MCF 10A (cell line): ENCODE data around the gene KCNA10. TPM values are rescaled to one million over a fixed set of nuclear protein-coding genes. Genes with fewer than 3 reads are reported as not detected.

Experiments
- BruUV-seq: library from RNA; stranded (reverse); fragments of 400-500 nt; replicated peaks from 2 replicates; lab custom pipeline; 2021; lab: Mats Ljungman, UMichigan
- CTCF ChIA-PET: fragments of 300-600 bp; sonication (Branson Sonifier 250); formaldehyde crosslinking; extraction: SDS; loops from one replicate; lab custom pipeline; 2021; ENCODE audit warnings: antibody characterized with exemption, inconsistent platforms; lab: Yijun Ruan, JAX
- POLR2A ChIA-PET: fragments of 300-600, 350-650 bp; sonication (Branson Sonifier 250); formaldehyde crosslinking; extraction: SDS; loops from one replicate; lab custom pipeline; 2020; ENCODE audit warnings: antibody characterized with exemption, inconsistent platforms; lab: Yijun Ruan, JAX
- DNase-seq: peaks from one replicate; pipeline ENCODE4 v3.0.0-alpha.2; 2018; ENCODE audit not compliant: unreplicated experiment
- H3K27ac Mint-ChIP-seq: one replicate; pipeline ENCODE4 v1.8.0; 2022; ENCODE audit warnings: mild to moderate bottlenecking, low read depth, mixed read lengths; ENCODE audit not compliant: unreplicated experiment
- H3K27me3 Mint-ChIP-seq: one replicate; pipeline ENCODE4 v1.8.0; 2022; ENCODE audit warnings: mixed read lengths; ENCODE audit not compliant: insufficient read depth, unreplicated experiment
- H3K36me3 Mint-ChIP-seq: one replicate; pipeline ENCODE4 v1.8.0; 2022; ENCODE audit warnings: mild to moderate bottlenecking, moderate library complexity, mixed read lengths; ENCODE audit not compliant: insufficient read depth, unreplicated experiment
- H3K4me1 Mint-ChIP-seq: one replicate; pipeline ENCODE4 v1.8.0; 2022; ENCODE audit warnings: mixed read lengths; ENCODE audit not compliant: insufficient read depth, unreplicated experiment
- H3K4me3 Mint-ChIP-seq: one replicate; pipeline ENCODE4 v1.8.0; 2022; ENCODE audit warnings: mild to moderate bottlenecking, moderate library complexity, mixed read lengths; ENCODE audit not compliant: unreplicated experiment
- H3K9me3 Mint-ChIP-seq: one replicate; pipeline ENCODE4 v1.8.0; 2022; ENCODE audit warnings: mixed read lengths; ENCODE audit not compliant: unreplicated experiment
- intact Hi-C: fragments of 100-400 bp; cut with micrococcal nuclease; formaldehyde crosslinking; loops from 2 replicates; pipeline ENCODE4 v1.14.1; 2022
- total RNA-seq: library from RNA; stranded (reverse); gene quantifications from 2 replicates; pipeline ENCODE4 v1.2.3, GENCODE V29; 2022
- TF ChIP-seq, protein P1 (sequence below): fragments of 200-600 bp; IDR thresholded peaks from one replicate; pipeline ENCODE4 v1.8.0; 2022; ENCODE audit warnings: antibody characterized with exemption, mild to moderate bottlenecking; ENCODE audit not compliant: unreplicated experiment

KCNA10 gene
- total RNA-seq, 1 experiment from 2014 or later, result not detected

DNA sequence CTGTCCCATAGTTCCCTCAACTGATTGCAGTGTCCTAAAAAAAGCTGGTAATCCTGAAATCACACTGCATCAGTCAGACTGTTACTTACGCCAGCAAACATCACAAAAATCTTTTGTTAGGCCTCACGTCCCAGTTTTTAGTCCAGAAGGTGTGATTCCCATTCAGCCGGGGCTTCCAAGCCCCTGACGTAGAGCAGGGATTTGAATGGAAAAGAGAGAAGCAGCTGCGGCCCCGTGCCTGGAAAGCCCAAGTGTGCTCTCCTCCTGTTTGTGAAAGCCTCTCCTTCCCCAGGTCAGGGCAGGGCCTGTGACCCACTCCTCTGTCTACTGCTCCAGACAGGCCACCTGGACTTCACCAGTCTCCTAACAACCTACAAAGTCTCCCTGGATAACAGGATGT lies 20.7 kb downstream of the KCNA10 start:
- TF ChIP-seq, protein P1, sequence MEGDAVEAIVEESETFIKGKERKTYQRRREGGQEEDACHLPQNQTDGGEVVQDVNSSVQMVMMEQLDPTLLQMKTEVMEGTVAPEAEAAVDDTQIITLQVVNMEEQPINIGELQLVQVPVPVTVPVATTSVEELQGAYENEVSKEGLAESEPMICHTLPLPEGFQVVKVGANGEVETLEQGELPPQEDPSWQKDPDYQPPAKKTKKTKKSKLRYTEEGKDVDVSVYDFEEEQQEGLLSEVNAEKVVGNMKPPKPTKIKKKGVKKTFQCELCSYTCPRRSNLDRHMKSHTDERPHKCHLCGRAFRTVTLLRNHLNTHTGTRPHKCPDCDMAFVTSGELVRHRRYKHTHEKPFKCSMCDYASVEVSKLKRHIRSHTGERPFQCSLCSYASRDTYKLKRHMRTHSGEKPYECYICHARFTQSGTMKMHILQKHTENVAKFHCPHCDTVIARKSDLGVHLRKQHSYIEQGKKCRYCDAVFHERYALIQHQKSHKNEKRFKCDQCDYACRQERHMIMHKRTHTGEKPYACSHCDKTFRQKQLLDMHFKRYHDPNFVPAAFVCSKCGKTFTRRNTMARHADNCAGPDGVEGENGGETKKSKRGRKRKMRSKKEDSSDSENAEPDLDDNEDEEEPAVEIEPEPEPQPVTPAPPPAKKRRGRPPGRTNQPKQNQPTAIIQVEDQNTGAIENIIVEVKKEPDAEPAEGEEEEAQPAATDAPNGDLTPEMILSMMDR, result no peak
- intact Hi-C loops, result loop anchor here (5.0 to 10.0 kb wide), 2 partner anchors 161 to 443 kb away; partner anchors contain the start of gene RBM15
- H3K4me1 Mint-ChIP-seq, result no peaks in the 10 kb centered on the region
- BruUV-seq, result no TSS peak
- DNase-seq, result no peak
- no peaks in the 10 kb centered on the region for H3K36me3 Mint-ChIP-seq
- POLR2A ChIA-PET, result interaction anchor here (0.5 to 0.6 kb wide), 2 partner anchors 107 to 492 kb away, joined by 3 read pairs; no protein-coding TSS in a partner anchor
- no peak overlapping the region for H3K27ac Mint-ChIP-seq
- peaks cover 18% of the 10 kb centered on the region for H3K27me3 Mint-ChIP-seq
- no peaks in the 10 kb centered on the region for H3K9me3 Mint-ChIP-seq
- no peak overlapping the region for H3K4me3 Mint-ChIP-seq
- CTCF ChIA-PET, result interaction anchor here (0.5 to 8.8 kb wide), 23 partner anchors 8 to 652 kb away, joined by 3 to 273 read pairs (median 4); partner anchors contain the start of gene LAMTOR5

DNA sequence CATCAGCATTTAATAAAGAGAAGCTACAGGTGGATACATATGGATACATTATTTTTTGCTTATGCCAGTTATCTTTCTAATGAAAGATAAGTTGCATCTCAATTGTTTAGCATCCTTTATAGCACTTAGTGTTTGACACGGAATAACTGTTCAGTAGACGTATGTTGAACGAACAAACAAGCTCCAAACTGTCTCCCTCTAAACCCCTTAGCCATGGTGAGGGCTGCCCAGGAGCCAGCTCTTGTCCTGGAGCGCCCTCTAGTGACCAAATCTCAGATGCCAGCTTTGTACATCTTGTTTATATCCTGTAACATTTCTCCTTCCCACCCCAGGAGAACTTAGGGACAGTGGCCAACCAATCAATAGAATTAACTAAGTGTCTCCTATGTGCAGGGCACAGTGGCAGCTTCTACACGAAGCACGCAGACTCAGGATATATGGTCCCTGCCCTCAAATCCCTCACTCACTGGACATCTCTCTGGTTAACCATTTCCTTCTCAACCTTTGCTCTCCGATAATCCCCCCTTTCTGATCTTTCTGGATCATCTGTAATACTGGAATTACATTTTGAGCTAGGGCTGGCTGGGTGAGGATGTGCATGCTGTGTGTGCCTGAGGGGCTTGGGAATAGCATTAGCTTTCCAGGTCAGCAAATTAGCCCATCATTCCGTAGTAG lies 22.9 kb downstream of the KCNA10 start:
- TF ChIP-seq, protein P1, result peak; percentile 92
- POLR2A ChIA-PET, result interaction anchor here (0.6 to 1.7 kb wide), 10 partner anchors 18 to 197 kb away, joined by 3 to 7 read pairs (median 4); no protein-coding TSS in a partner anchor
- CTCF ChIA-PET, result interaction anchor here (0.5 to 8.8 kb wide), 84 partner anchors 11 to 647 kb away, joined by 3 to 273 read pairs (median 4); partner anchors contain the start of genes KCNA10, KCNC4, LAMTOR5 and RBM15
- peak; percentile 77 for DNase-seq
- Mint-ChIP-seq H3K4me1 (no peaks in the 10 kb centered on the region), H3K36me3 (no peaks in the 10 kb centered on the region), H3K9me3 (no peaks in the 10 kb centered on the region), H3K27ac (no peak overlapping the region), H3K27me3 (no peaks in the 10 kb centered on the region), H3K4me3 (no peak overlapping the region)
- BruUV-seq, result no TSS peak
- intact Hi-C loops, result loop anchor here (1.0 to 10.0 kb wide), 6 partner anchors 25 to 441 kb away; partner anchors contain the start of gene RBM15

DNA sequence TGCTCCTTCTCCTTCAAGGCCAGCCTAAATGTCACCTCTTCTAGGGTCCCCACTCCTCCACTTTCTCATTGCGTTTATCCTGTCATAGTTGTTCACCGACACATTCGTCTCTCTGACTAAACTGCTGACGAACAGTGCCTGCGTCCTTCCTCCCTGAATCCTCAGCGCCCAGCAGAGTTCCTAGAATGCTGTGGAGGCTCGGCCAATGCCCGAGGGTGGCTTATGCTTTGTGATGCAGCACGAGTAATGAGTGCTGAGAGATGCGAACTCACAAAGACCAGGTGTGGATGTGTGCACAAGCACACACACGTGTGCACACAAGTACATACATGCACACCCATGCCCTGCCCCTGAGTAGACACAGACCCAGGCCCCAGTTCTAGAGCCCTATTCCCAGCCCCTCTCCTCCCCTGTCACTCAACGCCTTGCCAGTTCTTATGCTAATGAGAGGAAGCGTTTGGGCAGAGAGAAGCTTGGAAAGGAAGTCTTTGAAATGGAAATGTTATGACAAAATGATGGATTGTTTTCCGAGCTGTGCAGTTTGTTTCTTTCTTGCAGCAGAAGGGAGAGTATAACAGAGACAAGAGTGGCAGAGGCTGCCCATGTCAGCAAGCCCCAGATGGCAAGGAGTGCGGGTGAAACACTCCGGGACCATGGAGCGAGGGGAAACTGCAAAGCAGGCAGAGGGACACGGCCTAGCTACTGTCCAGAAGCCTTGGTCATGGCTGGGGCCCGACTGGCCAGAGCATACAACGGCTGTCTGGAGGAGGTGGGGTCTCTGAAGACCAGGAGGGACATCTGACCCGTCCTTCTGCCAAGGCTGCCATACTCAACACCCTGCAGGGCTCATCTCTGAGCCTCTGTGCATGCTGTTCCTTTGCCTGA lies 24.2 kb downstream of the KCNA10 start:
- Mint-ChIP-seq H3K4me3 (no peak overlapping the region), H3K4me1 (no peaks in the 10 kb centered on the region), H3K27me3 (no peaks in the 10 kb centered on the region), H3K27ac (no peak overlapping the region), H3K36me3 (no peaks in the 10 kb centered on the region), H3K9me3 (no peaks in the 10 kb centered on the region)
- no peak for DNase-seq
- ChIA-PET POLR2A (interaction anchor here (1.2 to 1.7 kb wide), 3 partner anchors 17 to 182 kb away, joined by 4 to 6 read pairs (median 5); no protein-coding TSS in a partner anchor), CTCF (interaction anchor here (0.5 to 8.8 kb wide), 40 partner anchors 12 to 1609 kb away, joined by 3 to 273 read pairs (median 10); partner anchors contain the start of genes KCNA10, KCNC4 and LAMTOR5)
- TF ChIP-seq, protein P1, result no peak
- intact Hi-C loops, result loop anchor here (5.0 to 10.0 kb wide), 2 partner anchors 157 to 440 kb away; partner anchors contain the start of gene RBM15
- no TSS peak for BruUV-seq
